Right atrium auricular region (tissue), 2 donors: ENCODE measurements around the gene ATP8B4. TPM values are rescaled to one million over a fixed set of nuclear protein-coding genes. Genes with fewer than 3 reads are reported as not detected.

Source experiments
- DNase-seq: peaks from one replicate; pipeline ENCODE4 v3.0.0-alpha.2; 2019; ENCODE audit warnings: low spot score
- H3K27ac ChIP-seq, 2 donors: fragments of 200-600 bp; sonication (generic); 1 replicate in 1 of 2; 2 replicates in 1 of 2; pipeline ENCODE4 v1.5.1; 2016 to 2019
- H3K27me3 ChIP-seq, 2 donors: fragments of 200-600 bp; sonication (generic); one replicate each; pipeline versions ENCODE4 v1.5.1 to v1.6.0; 2017 to 2019
- H3K36me3 ChIP-seq: fragments of 200-600 bp; sonication (generic); one replicate; pipeline ENCODE4 v1.5.1; 2016
- H3K4me1 ChIP-seq, 2 donors: fragments of 200-600 bp; sonication (generic); one replicate each; pipeline versions ENCODE4 v1.5.1 to v1.6.0; 2017 to 2019
- H3K4me3 ChIP-seq, 2 donors: fragments of 200-600 bp; sonication (generic); 1 replicate in 1 of 2; 2 replicates in 1 of 2; pipeline ENCODE4 v1.5.1; 2017 to 2019; ENCODE audit warnings: mild to moderate bottlenecking in 1 of 2, moderate library complexity in 1 of 2
- H3K9me3 ChIP-seq, 2 donors: fragments of 200-600 bp; sonication (generic); one replicate each; pipeline ENCODE4 v1.5.1; 2019
- CTCF ChIP-seq, 2 donors: fragments of 200-600 bp; sonication (generic); IDR thresholded peaks; one replicate each; pipeline ENCODE4 v1.5.1; 2019; ENCODE audit warnings: antibody characterized with exemption in 2 of 2
- total RNA-seq, 2 donors: library from RNA; depleted of rRNA; stranded (reverse); fragments of >200 nt; gene quantifications; one replicate each; pipeline ENCODE4 v1.1.0, GENCODE V29; 2016

The ATP8B4 gene
- total RNA-seq, 2 donors from 2014 or later: 2.0 to 2.5 TPM

- H3K9me3 ChIP-seq: no peaks in the 10 kb centered on the region
- no peak for TF ChIP-seq CTCF (IDR thresholded peaks at IDR 0.05)
- DNase-seq: no peak
- H3K27ac ChIP-seq: no peak overlapping the region
- no peak overlapping the region for H3K4me3 ChIP-seq
- H3K4me1 ChIP-seq: no peaks in the 10 kb centered on the region
- no peaks in the 10 kb centered on the region for H3K27me3 ChIP-seq
- H3K36me3 ChIP-seq: no peaks in the 10 kb centered on the region
Observed at GRCh38 chr15:49810720-49811119, 308.3 kb downstream of the ATP8B4 start.

- no peak for DNase-seq
- Histone ChIP-seq H3K36me3 (no peaks in the 10 kb centered on the region), H3K4me3 (no peak overlapping the region), H3K9me3 (no peaks in the 10 kb centered on the region), H3K27me3 (no peaks in the 10 kb centered on the region), H3K4me1 (no peaks in the 10 kb centered on the region), H3K27ac (no peak overlapping the region)
- no peak for TF ChIP-seq CTCF (IDR thresholded peaks at IDR 0.05)
Observed at GRCh38 chr15:49809894-49810609, 309.0 kb downstream of the ATP8B4 start.

GRCh38 chr15:49808341-49808740 is 310.7 kb downstream of the ATP8B4 start:
- no peaks in the 10 kb centered on the region for H3K36me3 ChIP-seq
- no peaks in the 10 kb centered on the region for H3K9me3 ChIP-seq
- no peak for DNase-seq
- no peak overlapping the region for H3K27ac ChIP-seq
- no peaks in the 10 kb centered on the region for H3K4me1 ChIP-seq
- no peak overlapping the region for H3K4me3 ChIP-seq
- no peaks in the 10 kb centered on the region for H3K27me3 ChIP-seq
- no peak for TF ChIP-seq CTCF (IDR thresholded peaks at IDR 0.05)

Other genes starting within 250 kb of the ATP8B4 start
- not detected for gene SLC27A2, start 63.0 kb upstream of the ATP8B4 start, total RNA-seq
- not detected for gene HDC, start 146.5 kb upstream of the ATP8B4 start, total RNA-seq
- gene GABPB1, start 236.0 kb upstream of the ATP8B4 start, total RNA-seq: 10 to 100 TPM; 11.5 to 13.9 TPM